Activated CD4-positive, alpha-beta T cell treated with anti-CD3 and anti-CD28 coated beads, Interleukin-2, Interleukin-4, amounts not matched to agents 100 ng/mL and 50 ng/mL, durations not matched to agents 16 hours and 8 hours (primary cell): ENCODE results near the gene CYP21A2.

Experiments
- DNase-seq: peaks from one replicate; pipeline ENCODE4 v3.0.0-alpha.2; 2020; ENCODE audit warnings: low spot score

Gene CYP21A2

DNA sequence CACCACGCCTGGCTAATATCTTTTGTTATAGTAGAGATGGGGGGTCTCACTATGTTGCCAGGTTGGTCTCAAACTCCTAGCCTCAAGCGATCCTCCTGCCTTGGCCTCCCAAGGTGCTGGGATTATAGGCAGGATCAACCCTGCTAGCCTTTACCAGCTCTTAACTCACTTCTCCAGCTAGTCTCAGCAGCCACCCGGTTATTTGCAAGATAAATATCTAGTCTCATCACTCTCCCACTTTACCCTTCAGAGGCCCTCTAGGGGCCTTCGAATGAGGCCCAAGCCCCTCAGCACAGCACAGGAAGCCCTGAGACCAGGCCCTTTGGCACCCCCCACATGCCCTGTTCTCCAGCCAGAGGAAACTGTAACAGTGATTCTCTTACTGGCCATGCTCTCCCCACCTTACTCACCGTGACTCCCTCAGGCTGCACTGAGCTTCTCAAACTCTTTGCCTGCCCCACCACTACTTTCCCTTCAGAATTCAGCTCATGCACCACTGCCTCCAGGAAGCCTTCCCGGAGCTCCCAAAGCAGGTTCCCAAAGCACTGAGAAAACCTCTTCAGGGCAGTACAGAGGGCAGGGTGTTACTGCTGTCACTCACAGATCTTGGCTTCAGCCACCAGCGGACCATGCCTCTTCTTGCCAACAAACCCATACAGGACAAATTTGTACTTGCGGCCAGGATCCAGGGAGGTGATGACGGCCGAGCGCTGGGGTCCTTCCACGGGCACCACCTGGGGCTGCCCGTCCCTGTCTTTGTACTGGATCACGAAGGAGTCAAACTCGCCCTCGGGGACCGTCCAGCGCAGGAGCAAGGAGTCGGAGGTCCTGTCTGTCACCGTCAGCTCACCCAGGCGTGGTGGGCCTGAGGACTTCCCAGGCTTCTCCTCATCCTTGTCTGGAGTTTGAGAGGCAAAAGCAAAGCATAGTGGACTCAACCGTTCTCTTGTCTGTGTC, 45.9 kb downstream of the CYP21A2 start:
- no peak for DNase-seq

DNA sequence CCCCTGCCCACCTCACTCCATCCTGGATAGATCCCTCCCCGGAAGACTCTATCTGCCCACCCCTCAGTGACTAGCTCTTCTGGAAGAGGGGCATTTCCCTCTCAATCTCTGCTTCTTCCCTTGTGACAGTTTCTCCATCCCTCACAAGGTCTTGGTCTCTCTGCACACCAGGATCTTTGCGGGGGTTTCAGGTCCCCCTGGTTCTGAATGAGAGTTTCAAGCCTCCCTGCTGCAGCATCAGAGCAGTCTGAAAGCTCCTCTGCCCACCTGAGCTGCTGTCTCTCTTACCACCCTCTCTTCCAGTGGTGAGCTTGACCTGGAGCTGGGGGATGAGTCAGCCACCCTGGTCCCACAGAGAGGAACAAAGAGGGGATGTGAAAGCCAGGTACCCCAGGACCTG, 46.6 kb downstream of the CYP21A2 start:
- no peak for DNase-seq

DNA sequence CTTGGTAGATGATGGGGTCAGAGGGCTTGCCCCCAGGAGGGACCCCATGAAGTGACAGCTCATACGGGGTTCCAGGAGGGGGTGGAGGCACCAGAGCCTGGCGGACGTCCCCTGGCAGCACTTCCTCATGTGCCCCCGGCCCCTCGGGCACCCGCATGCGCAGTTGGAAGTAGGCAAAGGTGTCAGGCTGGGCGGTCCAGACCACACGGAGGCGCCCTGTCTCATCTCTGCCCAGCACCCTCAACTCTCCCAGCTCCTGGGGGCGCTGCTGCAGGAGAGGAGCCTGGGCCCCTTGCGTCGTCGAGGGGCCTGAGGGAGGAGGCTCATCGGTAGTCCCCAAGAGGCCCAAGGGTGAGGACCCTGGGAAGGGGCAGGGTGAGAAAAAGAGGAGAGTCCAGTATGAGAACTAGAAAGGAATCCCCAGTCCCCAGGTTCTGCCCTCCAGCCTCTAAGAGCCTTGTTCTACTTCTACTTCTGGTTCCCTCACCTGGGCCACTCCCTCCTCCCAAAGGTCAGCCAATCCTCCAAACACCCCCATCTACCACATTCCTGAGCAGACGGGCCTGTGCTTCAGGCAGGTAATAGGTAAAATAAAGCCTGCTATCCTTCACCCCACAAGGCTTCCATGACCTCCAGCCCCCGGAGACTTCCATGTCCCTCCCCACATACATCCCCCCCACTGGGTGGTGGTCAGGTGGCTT, 47.7 kb downstream of the CYP21A2 start:
- no peak for DNase-seq

DNA sequence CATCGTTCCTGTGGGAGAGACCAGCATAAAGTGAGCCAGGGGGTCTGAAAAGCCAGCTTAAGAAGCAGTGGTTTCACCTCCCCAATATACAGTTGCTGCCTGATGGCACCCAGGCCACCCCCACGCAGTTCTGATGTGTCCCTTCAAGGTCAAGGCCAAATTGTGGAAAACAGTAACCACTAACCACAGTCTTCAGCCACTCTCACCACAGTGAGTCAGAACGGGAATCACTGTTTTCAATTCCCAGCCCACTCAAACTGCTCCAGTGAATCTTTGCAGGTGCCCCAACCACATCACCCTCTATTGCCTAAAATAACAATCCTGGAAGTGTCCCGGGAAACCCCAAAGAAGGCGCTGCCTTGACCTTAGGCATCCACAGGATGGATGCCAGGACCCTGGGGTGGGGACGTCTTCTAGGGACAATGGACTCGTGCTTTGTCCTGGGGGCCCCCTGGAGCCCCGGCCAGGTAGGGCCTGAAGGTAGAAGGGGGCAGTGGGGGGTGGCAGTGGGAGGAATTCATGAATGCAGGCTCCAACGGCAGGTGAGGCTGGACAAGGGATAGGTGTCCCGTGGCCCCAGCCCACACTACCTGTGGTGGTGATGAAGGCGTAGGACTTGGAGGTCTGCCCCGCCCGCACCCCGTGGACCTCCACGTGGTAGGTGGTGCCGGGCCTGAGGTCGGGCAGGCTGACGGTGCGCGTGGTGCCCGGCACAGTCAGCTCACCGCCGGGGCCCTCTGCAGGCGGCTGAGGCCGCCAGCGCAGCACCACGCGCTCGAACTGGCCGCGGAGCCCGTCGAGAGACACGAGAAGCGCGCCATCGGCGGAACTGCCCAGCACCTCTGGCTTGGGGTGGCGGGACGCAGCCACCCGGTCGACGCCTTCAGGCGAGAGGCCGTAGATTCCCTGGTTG, 48.7 kb downstream of the CYP21A2 start:
- peak; percentile 49 for DNase-seq

DNA sequence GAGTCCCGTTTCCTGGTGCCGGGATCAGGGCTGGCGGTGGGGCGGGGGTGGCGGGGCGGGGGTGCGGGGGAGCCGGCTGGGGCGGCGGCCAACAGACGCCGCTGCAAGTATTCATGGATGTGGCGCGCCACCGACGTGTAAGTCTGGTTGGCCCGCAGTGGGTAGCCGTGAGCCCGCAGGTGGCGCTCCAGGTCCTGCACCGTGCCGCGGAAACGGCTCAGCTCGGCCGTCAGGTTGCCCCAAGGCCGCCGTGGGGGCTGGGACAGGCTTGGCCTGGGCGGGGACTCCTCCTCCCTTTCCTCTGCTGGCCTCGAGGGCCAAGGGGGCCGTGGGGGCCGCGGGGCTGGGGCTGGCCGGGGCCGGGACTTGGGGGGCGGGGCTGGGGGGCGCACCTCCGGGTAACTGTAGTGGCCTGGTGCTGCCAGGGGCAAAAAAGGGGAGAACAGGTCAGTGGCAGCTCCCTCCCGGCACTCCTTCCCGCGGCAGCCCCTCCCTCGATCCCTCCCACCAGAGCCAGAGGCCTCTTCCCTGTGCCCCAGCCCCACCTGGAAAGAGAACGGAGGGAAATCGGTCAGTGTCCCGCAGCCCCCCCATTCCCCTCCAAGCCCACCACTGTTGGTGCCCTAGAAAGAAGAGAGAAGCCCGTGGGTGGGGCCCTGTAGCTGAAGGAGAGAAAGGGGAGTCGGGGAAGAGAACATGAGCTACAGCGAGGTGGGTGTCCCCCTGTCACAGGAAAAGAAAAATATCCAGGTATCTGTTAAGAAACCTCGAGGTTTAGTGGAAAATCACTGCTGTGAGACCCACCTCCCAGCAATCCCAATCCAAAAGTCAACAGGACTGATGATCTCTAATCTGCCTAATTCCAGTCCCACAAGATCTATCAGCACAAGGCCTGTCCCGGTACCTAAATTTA, 49.6 kb downstream of the CYP21A2 start:
- peak; percentile 69 for DNase-seq

DNA sequence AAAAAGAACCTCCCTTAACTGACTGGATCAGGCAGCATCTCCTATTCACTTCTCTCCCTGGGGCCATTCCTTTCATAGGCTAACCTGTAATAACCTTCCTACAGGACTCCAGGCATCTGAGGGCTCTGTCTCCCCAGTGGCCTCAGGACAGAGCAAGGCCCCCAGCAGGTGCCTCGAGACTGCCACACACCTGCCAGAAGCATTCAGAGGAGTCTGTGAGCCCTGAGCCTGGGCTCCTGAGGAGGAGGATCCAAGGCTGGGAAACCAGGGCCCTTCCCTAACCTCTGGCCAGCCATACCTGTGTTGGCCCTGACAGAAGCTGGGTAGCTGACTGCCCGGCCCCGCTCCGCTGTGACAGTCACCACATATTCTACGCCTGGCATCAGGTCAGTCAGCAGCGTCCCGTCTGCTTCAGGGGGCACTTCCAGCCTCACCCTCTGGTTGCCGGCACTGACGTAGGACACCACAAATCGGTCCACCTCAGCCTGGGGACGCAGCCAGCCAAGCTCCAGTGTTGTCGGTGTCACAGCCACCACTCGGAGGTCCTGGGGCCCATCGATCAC, 50.4 kb downstream of the CYP21A2 start:
- DNase-seq: no peak

- no peak for DNase-seq
Measured at GRCh38 chr6:32089082-32089828, 51.0 kb downstream of the CYP21A2 start.
